ENCODE measurements around the gene SPINT4.
"Not testable (repeated sequence)": the region's sequence is repeated elsewhere in the genome, so short reads cannot be mapped to it uniquely, and the experiment has no call there.

Gene SPINT4

DNA sequence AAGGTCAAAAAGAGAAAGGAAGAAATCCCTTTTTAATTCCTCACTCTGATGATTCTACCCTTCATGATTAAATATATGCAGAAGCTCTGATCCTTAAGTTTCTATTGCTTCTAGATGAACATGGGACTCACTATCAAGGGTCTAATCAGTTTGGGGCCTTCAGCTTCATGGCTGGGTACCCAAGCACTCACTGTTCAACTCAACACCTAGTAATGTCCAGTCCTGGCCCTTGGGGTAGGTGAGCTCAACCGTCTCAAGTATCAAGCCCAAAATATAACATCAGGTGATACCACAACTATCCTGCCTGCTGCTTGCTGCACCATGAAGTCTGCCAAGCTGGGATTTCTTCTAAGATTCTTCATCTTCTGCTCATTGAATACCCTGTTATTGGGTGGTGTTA is at the start of gene SPINT4:
SPINT4 (plus strand) TSS at position 301 of the 400 bp plus-strand sequence; CDS start at position 322, 21 bp downstream.
- DNase-seq (ENCODE audit: low read depth) = no peak

DNA sequence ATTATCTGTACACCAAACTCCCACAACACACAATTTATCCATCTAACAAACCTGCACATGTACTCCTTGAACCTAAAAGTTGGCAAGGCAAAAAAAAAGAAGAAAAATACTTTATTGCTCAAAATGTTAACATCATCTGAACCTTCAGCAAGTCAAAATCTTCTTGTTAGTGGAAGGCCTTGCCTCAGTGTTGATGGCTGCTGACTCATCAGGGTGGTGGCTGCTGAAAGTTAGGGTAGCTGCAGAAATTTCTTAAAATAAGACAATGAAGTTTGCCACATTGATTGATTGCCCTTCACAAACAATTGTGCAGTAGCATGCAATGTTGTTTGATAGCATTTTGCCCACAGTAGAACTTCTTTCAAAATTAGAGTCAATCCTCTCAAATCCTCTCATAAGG is 49.4 kb upstream of the SPINT4 start:
- no peak for DNase-seq (ENCODE audit: low read depth)

- DNase-seq (ENCODE audit: low read depth) = no peak
These were observed 42.5 kb upstream of the SPINT4 start for GRCh38 chr20:45679650-45680049.

DNA sequence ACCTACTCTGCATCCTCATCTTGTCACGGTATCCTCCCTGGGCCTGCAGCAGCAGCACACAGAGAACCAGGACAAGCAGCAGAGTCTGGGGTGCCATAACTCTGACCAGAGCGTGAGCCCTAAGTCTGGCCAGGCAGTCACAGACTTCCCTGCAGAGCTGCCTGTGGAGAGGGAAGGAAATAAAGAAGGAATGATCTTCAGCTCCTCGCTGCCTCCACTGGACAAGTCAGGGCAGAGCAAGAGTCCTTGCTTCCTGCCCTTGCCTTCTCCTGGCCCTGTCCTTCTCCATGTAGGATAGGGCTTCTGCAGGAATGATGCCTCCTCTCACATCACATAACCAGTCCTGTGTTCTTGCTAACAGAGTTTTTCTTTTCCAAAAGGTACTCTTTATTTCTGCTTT is 36.3 kb upstream of the SPINT4 start:
- no peak for DNase-seq (ENCODE audit: low read depth)

- DNase-seq (ENCODE audit: low read depth) = not testable (repeated sequence)
These were observed 28.8 kb upstream of the SPINT4 start for GRCh38 chr20:45693346-45693745.

- no peak for DNase-seq (ENCODE audit: low read depth)
These were observed 26.7 kb upstream of the SPINT4 start for GRCh38 chr20:45695496-45695895.

DNA sequence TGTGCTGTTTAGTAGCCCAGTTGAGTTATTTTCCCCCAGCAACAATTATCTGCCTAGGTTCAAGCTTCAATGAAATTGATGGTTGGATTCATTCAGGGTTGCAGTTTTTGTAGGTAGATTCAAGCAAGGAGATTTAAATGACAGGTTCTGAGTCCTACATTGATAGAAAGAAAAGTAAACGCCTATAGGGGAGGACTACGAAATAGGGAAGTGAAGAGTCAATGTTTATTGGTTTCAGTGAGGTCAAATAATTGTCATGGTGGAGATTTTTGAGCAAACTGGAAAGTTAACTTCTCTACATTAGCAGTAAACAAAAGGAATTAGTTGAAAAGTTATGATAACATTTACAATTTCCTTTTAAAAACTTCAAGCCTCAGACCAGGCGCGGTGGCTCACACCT is 21.0 kb upstream of the SPINT4 start:
- DNase-seq (ENCODE audit: low read depth) = no peak

DNA sequence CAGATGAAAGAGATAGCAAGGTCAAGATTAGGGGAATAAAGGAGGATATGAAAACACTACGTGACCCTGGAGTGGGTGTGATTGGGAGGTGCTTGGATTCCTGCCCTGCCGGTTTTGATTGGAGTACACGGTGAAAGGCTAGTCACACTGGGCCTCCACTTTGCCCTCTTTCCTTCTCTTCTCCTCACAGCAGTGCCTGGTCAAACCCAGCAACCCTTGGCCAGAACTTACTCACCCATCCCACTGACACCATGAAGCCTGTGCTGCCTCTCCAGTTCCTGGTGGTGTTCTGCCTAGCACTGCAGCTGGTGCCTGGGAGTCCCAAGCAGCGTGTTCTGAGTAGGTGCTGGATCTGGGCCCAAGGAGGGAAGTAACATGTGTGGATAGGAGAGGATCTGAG is 20.3 kb upstream of the SPINT4 start, which contains the start of gene WFDC13:
WFDC13 (plus strand) TSS at position 166 of the 400 bp plus-strand sequence; CDS start at position 252, 86 bp downstream.
- no peak for DNase-seq (ENCODE audit: low read depth)

DNA sequence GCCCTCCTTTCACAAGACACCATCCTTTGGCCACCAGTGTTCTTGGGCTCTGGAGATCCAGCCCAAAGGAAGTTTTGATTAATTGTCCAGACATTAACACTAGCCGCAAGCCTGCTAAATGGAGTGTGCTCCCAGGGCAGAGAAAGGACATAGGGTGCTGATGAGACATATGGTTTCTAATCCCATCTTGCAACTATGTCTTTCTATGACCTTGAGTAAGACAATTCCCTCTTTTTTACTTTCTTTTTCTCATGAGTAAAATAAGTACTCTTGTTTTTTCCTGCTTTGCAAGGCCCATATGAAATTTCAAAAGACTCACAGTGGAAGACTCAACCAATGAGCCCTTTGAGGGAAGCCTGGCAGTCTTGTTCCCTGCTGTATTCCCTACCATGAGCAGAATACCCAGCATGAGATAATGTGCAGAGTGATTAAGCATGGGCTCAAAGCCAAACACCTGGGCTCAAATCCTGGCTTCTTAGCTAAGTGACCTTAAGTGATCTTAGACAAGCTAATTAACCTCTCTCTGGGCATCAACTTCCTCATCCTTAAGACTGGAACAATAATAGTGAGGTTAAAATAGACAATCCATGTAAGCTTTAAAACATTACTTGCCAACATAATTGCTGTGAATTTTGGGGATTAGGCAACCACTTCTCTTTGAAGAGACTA is 17.0 kb upstream of the SPINT4 start, which contains the start of gene WFDC10B:
WFDC10B (minus strand) TSS at position 51 of the 669 bp plus-strand sequence. CDS start 19,027 bp downstream, outside the sequence.
- no peak for DNase-seq (ENCODE audit: low read depth)

DNA sequence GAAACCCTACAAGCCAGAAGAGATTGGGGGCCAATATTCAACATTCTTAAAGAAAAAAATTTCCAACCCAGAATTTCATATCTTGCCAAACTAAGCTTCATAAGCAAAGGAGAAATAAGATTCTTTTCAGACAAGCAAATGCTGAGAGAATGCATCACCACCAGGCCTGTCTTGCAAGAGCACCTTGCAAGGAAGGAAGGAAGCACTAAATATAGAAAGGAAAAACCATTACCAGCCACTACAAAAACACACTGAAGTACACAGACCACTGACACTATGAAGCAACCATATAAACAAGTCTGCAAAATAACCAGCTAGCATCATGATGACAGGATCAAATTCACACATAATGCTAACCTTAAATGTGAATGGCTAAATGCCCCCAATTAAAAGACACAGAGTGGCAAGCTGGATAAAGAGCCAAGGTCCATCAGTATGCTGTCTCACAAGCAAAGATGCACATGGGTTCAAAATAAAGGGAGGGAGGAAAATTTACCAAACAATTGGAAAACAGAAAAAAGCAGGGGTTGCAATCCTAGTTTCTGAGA is 5.9 kb upstream of the SPINT4 start:
- not testable (repeated sequence) for DNase-seq (ENCODE audit: low read depth)

DNA sequence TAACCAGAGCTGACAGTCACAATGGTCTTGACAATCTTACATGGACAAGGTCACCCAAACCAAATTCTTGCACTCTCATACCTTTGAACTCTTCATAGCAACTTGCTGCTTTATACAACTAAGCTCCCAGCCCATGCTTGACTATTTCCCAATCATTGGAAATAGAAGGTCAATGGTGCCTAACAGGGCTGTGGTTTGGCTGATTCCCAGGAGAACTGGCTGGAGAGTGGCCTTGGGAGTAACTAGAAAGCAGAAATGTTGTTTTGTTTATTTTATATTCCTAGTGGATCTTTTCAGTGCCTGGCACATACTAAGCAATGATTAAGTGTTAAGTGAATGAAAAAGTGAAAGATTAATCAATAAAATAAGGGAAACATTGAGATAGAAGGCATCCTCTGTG is 3.0 kb downstream of the SPINT4 start:
- no peak for DNase-seq (ENCODE audit: low read depth)

DNA sequence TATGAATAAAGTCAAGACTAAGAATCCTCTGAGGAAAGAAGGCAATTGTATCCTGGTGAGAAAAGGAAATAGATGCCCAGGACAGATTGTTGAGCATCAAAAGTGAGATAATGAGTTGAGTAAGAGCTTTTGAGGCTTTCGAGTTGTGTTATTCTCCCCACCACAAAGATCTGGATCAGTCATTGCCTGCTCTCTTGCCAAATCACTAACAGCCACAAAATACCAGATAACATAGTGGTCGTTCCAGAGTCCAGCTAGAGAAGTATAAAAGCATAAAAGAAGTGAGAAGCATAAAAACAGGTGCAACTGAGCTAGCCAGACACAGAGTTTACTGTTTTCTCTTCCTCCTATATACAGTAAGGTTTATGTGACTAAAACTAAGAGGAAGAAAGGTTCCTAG is 4.9 kb downstream of the SPINT4 start:
- DNase-seq (ENCODE audit: low read depth) = no peak

DNA sequence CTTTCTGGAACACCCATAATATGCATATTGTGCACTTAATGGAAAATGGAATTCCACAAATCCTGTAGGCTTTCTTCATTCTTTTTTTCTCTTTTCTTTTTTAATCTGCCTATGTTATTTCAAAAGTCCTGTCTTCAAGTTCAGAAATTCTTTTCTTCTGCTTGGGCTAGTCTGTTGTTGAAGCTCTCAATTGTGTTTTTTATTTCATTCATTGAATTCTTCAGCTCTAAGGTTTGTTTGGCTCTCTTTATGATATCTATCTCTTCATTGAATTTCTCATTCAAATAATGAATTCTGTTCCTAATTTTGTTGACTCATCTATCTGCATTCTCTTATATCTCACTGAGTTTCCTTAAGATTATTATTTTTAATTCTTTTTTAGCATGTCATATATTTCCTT is 10.1 kb downstream of the SPINT4 start:
- DNase-seq (ENCODE audit: low read depth) = no peak

- DNase-seq (ENCODE audit: low read depth) = no peak
These were observed 13.4 kb downstream of the SPINT4 start for GRCh38 chr20:45735552-45735951.

DNA sequence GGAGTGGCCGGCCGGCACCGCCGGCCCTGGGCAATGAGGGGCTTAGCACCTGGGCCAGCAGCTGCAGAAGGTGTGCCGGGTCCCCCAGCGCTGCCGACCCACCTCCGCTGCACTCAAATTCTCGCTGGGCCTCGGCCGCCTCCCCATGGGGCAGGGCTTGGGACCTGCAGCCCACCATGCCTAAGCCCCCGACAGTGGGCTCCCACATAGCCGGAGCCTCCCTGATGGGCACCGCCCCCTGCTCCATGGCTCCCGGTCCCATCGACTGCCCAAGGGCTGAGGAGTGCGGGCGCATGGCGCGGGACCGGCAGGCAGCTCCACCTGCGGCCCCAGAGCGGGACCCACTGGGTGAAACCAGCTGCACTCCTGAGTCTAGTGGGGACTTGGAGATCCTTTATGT is 13.8 kb downstream of the SPINT4 start:
- no peak for DNase-seq (ENCODE audit: low read depth)

DNA sequence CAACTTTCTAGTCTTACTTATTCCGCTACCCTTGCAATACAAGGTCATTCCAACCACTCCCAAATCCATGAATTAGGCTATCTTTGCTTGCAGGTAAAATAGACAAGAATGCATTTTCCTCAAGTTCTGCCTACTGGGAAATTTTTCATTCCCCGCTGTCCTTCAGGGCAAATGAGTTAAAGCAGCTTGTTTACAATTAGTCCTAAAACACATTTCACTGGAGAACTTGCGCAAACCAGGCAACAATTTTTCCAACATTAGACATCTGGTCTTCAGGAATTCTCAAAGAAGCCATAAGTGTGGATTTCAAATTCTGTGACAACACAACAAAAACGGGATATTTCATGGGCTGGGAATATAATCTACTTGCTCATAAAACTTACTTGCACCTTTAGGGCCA is 20.4 kb downstream of the SPINT4 start:
- DNase-seq (ENCODE audit: low read depth) = no peak

DNA sequence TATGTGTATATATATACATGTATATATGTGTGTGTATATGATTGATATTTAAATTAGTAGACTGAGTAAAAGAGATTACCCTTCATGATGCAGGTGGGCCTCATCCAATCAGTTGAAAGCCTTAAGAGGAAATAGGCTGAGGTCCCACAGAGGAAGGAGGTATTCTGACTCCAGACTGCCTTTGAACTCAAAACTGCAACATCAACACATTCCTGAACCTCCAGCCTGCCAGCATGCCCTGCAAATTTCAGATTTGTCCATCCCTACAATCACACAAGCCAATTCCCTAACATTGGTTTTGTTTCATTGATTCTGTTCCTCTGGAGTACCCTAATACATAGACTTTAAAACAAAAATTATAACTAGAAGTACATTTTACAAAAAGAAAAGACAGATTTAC is 22.9 kb downstream of the SPINT4 start:
- no peak for DNase-seq (ENCODE audit: low read depth)

DNA sequence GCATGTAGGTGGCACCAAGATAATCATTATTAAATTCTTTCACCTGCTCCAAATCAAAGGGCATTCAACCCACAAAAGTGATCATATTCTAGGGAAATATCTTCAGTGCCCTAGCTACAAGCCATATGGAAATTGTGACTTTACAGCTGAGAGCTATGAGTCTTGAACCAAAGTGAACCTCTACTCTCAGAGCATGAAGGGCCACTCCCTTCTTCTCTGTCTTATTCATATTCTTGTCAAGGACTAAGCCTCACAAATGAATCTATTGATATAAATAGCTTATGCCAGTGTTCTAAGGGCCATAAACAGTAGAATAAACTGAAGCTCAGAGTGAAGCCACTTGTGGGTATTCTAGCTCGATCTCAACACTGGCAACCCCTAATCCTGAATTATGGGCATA is 29.6 kb downstream of the SPINT4 start:
- no peak for DNase-seq (ENCODE audit: low read depth)

DNA sequence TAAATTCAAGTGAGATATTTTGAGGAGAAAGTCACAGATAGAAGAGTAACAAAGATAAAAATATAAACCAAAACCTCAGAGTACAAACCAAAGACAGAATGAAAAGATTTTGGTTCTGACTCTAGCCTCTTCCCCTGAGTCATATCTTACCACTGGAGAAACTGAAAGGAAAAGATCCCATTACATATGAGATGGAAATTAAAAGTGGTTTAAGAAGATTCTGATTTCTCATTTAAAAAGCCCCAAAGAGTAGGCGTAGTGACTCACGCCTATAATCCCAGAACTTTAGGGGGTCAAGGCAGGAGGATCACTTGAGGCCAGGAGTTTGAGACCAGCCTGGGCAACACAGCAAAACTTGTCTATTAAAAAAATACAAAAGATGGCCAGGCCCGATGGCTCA is 30.6 kb downstream of the SPINT4 start:
- no peak for DNase-seq (ENCODE audit: low read depth)

DNA sequence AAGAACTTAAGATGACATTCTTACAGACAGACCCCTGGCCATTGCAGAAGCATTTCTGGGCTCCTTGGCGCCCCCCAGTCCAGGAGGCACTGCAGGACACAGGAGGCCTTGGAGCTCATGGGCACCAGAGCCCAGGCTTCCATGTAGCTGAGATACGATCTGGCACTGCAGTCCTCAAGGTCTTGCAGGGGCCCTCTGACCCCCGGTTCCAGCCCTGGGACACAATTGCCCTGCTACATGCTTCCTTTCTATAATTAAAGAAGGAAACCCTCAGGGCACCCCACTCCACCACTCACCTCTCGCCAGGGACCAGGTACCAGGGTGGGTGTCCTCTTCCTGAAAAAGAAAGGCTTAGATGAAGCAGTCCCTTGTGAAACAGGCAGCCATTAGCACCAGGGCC is 35.9 kb downstream of the SPINT4 start:
- no peak for DNase-seq (ENCODE audit: low read depth)

GRCh38 chr20:45759921-45760320 is 37.8 kb downstream of the SPINT4 start:
- not testable (repeated sequence) for DNase-seq (ENCODE audit: low read depth)

DNA sequence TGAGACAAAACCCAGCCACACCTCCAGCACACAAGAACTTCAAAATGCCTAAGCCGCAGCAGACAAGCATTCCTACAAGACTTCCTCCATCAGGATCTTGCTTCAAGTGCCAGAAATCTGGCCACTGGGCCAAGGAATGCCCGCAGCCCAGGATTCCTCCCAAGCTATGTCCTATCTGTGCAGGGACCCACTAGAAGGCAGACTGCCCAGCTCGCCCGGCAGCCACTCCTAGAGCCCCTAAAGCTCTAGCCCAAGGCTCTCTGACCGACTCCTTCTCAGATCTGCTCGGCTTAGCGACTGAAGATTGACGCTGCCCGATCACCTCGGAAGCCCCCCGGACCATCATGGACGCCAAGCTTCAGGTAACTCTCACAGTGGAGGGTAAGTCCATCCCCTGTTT is 39.8 kb downstream of the SPINT4 start:
- not testable (repeated sequence) for DNase-seq (ENCODE audit: low read depth)

DNA sequence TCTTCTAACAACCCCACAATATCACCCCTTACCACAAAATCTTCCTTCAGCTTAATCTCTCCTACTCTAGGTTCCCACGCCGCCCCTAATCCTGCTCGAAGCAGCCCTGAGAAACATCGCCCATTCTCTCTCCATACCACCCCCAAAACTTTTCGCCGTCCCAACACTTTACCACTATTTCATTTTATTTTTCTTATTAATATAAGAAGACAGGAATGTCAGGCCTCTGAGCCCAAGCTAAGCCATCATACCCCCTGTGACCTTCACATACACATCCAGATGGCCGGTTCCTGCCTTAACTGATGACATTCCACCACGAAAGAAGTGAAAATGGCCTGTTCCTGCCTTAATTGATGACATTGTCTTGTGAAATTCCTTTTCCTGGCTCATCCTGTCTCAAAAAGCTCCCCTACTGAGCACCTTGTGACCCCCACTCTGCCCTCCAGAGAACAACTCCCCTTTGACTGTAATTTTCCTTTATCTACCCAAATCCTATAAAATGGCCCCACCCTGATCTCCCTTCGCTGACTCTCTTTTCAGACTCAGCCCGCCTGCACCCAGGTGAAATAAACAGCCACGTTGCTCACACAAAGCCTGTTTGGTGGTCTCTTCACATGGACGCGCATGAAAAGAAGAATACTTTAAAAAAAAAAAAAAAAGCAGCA is 42.6 kb downstream of the SPINT4 start:
- not testable (repeated sequence) for DNase-seq (ENCODE audit: low read depth)

All from activated gamma-delta T cell treated with anti-CD3 and anti-CD28 coated beads, Interleukin-2, amount 50 U/mL, for 16 hours (primary cell).